Fibroblast of the aortic adventitia (primary cell): ENCODE measurements around the gene GRM5. TPM values are rescaled to one million over a fixed set of nuclear protein-coding genes. Genes with fewer than 3 reads are reported as not detected.

Experiments
- DNase-seq: peaks from one replicate; pipeline ENCODE4 v3.0.0-alpha.2; 2010; ENCODE audit warnings: low read depth
- H3K4me3 ChIP-seq: 2 replicates; pipeline ENCODE4 v1.5.1; 2011; ENCODE audit warnings: low read depth, mild to moderate bottlenecking, control low read depth, low read length, moderate library complexity
- total RNA-seq: library from RNA; depleted of rRNA; stranded (reverse); fragments of >200 nt; gene quantifications from 2 replicates; pipeline ENCODE4 v1.2.3, GENCODE V29; 2012; ENCODE audit warnings: low replicate concordance
- TF ChIP-seq, protein P1 (sequence below): IDR thresholded peaks from 2 replicates; pipeline ENCODE4 v1.5.1; 2011; ENCODE audit warnings: mild to moderate bottlenecking, low read length, control low read depth, inconsistent platforms; ENCODE audit not compliant: insufficient read depth

Gene GRM5
- total RNA-seq, 1 donor, result under 0.01 TPM

DNA sequence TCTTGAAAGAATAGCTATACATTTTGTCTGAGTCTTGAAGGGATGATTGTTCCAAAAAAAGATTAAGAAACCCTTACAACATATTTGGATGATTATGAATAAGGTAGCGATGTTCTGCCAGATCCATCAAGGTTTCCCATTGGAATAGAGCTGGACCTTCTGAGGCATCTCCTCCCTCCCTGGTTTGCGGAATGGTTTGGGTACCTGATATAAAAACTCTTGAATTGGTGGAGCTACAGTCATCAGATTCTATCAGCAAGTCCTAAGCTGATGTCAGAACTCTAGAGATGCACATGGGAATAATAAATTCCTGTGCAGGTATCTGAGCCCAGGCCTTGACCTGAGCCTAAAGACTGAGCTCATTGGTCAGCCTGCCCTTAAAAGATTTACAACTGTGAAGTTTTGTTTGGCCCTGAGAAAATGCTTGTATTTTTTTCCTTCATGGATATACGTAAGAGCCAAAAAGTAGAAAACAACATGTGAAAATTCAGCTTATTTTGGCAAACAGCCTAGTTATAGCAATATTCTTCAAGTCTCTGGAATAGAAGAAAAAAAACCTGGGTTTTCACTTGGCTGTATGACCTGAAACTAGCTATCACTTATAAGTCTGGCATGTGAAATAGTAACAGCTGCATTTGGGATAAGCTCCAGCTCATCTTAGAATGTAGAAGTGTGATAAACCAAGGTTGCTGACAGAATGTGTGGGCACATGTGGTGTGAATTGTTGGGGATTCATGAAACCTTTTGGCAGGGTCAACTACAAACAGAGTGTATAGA is 462.5 kb downstream of the GRM5 start:
- DNase-seq, result peak; percentile 92
- TF ChIP-seq, protein P1, sequence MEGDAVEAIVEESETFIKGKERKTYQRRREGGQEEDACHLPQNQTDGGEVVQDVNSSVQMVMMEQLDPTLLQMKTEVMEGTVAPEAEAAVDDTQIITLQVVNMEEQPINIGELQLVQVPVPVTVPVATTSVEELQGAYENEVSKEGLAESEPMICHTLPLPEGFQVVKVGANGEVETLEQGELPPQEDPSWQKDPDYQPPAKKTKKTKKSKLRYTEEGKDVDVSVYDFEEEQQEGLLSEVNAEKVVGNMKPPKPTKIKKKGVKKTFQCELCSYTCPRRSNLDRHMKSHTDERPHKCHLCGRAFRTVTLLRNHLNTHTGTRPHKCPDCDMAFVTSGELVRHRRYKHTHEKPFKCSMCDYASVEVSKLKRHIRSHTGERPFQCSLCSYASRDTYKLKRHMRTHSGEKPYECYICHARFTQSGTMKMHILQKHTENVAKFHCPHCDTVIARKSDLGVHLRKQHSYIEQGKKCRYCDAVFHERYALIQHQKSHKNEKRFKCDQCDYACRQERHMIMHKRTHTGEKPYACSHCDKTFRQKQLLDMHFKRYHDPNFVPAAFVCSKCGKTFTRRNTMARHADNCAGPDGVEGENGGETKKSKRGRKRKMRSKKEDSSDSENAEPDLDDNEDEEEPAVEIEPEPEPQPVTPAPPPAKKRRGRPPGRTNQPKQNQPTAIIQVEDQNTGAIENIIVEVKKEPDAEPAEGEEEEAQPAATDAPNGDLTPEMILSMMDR, result no peak

DNA sequence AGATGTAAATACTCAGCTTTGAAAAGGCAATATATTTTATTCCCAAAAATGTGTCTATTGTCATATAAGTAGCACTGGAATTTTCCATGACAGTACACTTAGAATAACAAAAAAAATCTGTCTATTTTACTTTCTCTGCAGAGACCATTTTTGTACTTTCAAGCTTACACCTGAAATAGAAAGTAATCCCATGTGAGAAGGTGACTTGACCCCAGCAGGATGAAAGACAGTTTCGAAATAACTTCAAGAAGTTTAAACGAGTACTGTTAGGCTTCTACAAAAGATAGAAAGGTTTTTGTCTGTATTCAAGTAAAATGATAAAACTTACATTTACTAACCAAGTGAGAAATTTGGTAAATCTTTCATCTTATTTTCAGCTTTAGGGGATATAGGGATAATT is 468.4 kb downstream of the GRM5 start:
- no peak for DNase-seq
- H3K4me3 ChIP-seq, result no peak overlapping the region
- TF ChIP-seq, protein P1, result no peak

More for the DNA sequence above, 462.5 kb downstream of the GRM5 start:
- no peak overlapping the region for H3K4me3 ChIP-seq

DNA sequence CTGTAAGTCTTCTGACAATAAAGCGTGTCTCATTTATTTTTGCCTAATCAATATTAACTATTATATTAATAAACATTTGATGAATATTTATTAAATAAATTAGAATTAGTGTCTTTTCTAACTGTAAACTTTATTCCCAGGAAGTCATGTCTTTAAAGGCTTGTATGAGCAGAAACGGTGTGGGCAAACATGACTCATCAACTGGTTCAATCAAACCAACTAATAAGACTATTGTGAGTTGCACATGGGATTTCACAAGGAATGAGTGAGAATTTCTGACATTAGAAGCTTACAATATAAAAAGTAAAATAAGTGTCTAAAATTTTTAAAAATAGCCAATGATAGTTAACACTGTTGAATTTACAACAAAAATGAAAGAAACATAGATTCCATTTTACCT is 469.0 kb downstream of the GRM5 start:
- no peak for DNase-seq
- no peak overlapping the region for H3K4me3 ChIP-seq
- TF ChIP-seq, protein P1, result no peak

DNA sequence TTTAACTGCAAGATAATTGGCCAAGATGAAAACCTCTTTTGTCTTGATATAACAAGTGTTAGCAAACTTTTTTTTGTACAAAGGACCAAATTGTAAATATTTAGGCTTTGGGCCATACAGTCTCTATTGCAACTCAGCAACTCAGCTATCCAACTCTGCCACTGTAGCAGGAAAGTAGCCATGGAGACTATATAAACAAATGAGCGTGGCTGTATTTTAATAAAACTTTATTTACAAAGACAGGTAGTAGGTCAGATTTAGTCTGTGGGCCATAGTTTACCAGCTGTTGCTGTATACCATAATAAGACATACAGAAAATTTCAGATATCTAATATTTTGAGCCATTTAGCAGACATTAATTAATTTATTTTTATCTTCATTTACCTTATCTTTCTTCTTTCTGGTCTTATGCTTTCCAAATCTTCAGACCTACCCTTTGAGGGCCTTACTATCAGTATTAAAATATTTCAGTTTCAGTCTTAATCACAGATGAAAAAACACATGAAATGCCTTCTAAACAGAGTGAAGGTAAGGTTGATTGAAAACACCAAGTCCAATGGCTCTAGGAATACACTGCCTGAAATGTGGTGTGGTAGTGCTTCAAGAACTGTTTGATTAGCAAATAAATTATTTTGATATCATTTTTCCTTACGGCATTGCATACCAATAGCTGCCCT is 471.4 kb downstream of the GRM5 start:
- TF ChIP-seq, protein P1, result no peak
- H3K4me3 ChIP-seq, result no peak overlapping the region
- DNase-seq, result no peak

DNA sequence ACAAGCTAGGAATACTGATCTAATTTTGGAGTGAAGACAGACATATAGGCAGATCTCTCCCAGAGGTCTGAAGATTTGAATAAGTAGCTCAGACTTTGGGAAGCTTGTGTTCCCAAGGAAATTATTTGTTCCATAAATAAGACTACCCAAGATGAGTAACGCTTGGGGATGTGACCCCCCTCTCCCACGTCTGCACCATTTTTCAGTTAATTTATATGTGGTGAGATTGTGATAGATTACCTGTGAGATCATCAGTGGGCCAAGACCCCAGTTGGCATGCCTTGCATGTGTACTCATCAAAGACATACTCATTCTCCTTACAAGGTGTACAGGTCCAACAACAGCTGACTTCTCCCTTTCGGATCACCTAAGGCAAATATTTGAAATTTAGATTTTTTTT is 475.4 kb downstream of the GRM5 start:
- TF ChIP-seq, protein P1, result no peak
- no peak for DNase-seq
- no peak overlapping the region for H3K4me3 ChIP-seq

DNA sequence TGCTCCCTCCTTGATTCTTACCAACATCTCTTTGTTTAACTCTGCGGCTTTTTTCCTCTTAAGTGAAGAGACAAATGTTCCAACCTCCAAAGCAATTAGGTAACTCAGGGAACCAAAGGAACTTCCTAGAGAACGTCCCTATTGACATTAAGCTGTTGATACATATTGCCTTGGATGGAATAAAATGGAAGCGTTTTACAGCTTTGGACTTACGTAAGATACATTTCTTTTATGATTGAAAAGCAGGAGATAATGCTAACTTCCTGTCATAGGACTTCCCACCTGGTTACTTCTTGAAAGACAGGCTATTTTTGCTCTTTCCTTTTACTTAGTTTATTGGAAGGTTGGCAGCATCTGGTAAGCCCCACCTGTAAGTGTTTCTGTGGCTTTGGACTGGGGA is 482.5 kb downstream of the GRM5 start:
- no peak for DNase-seq
- TF ChIP-seq, protein P1, result no peak
- H3K4me3 ChIP-seq, result no peak overlapping the region

DNA sequence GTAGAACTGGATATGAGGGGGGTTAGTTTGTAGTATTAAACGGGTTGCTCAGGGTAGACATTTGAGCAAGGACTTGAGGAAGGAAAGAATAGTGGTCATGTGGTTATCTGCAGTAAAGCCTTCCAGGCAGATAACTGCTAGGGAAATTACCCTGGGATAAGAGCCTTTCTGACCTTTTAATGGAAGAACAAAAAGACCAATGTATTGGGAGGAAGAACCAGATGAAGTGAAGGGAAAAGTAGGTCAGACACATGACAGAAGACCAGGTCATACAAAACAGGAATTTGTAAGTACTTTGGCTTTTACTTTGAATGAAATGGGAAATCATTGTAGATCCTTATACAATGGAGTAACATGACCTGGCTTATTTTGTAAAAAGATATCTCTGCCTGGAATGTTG is 486.3 kb downstream of the GRM5 start:
- TF ChIP-seq, protein P1, result no peak
- H3K4me3 ChIP-seq, result no peak overlapping the region
- no peak for DNase-seq
